IPS-18c (cell line): ENCODE measurements around the gene POC1A.
A peak's percentile ranks its signal among the peaks of the same experiment; 100 is the strongest.

ENCODE experiments used
- H3K4me3 ChIP-seq: 2 replicates; pipeline ENCODE4 v1.7.0; 2013; ENCODE audit warnings: low read depth, mild to moderate bottlenecking, low read length, moderate library complexity; ENCODE audit not compliant: insufficient read depth
- H3K9me3 ChIP-seq: one replicate; pipeline ENCODE4 v1.6.1; 2013; ENCODE audit warnings: mild to moderate bottlenecking, low read length, moderate library complexity; ENCODE audit not compliant: control insufficient read depth, insufficient read depth

POC1A gene

DNA sequence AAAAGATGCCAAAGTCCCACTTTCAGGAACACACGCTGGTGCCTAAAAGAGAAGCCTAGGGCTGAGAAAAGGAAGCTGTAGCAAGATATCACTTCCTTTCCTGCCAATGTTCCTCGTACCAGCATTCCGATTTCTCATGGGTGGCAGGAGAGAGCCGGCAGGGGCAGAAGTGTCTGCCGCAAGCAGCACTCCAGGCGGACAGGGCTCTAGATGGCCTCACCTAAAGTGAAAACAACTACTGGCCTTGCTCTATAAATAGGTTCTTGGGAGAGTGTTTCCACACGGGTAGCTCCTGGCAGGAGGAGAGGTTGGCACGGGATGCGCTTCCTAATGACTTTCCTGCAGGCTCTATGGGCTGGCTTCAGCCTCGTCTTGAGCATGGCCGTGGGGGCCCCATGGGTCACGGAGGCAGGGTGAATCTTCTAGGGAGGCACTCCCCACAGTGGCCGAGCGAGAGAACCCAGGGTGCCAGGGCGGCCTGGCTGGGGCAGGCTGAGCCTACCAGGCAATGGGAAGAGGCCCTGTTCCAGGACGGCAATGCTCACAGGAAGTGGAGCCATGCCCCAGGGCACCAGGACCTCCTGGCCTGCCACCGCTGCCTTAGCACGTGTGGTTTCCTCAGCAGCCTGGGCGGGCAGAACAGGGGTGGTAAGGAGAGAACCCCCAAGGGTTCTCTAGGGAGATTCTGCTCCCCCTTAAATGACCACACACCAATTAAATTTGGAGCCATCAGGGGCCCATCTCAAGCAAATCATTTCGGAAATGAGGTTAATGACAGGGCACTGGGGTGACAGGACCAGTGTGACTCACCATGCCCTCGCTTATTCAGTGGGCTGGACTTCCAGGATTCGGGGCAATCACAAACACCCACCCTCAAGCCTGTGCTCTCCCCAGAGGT is 83.2 kb downstream of the POC1A start:
- H3K9me3 ChIP-seq = no peaks in the 10 kb centered on the region

DNA sequence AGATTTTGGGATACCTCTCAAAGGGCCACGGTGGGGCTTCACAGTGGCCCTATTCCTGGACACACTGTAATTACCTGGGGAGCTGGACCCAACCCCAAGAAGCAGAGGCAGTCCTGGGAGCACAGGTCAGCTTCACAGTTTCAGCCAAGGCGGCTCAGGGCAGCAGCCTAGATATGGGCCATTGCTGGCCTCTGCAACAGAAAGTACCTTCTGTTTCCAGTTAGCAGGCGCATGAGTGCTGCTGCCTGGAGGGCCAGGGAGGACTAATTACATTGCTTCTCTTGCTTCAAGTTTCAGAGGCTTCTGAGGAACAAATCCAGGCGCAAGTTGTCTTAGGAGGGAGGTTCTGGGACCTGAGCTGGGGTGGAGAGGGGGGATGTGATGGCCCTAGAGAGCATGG is 84.4 kb downstream of the POC1A start:
- no peak overlapping the region for H3K4me3 ChIP-seq

More for the DNA sequence above, 83.2 kb downstream of the POC1A start:
- no peak overlapping the region for H3K4me3 ChIP-seq

DNA sequence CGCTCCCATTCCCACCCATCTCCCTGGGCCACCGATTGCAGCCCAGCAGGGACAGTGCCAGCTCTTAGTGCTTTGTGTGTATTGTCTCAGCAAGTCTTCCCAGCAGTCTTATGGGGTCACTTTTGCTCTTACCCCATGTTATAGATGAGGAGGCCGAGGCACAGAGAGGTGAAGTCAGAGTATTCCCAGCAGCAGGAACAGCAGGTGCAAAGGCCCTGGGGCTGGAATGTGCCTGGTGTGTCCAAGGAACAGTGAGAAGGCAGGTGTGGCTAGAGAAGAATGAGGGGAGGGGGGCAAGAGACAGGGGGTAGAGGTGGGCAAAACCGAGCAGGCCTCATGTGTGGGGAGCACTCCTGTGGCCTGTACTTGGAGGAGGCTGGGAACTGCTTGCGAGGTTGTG is 85.1 kb downstream of the POC1A start:
- Histone ChIP-seq H3K4me3 (no peak overlapping the region), H3K9me3 (no peaks in the 10 kb centered on the region)

More for the DNA sequence above, 84.4 kb downstream of the POC1A start:
- H3K9me3 ChIP-seq = no peaks in the 10 kb centered on the region

DNA sequence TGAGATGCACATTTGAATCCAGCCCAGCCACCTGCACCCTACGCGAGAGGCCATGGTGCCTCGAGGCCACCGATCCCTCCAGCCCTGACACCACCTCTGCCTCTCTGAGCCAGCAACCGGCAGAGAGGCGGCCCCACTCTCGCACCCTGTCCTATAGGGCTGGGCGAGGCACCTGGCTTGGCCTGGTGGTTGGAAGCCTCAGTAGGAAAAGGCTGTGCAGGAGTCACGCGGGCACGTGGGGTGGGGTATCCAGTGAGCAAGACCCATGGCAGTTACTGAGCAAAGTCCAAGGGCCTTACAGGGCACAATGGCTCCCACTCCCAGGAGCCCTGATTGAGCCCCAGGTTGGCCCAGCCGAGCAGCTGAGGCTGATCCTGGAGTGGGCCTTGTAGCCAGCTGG is 85.5 kb downstream of the POC1A start:
- no peak overlapping the region for H3K4me3 ChIP-seq
- no peaks in the 10 kb centered on the region for H3K9me3 ChIP-seq

DNA sequence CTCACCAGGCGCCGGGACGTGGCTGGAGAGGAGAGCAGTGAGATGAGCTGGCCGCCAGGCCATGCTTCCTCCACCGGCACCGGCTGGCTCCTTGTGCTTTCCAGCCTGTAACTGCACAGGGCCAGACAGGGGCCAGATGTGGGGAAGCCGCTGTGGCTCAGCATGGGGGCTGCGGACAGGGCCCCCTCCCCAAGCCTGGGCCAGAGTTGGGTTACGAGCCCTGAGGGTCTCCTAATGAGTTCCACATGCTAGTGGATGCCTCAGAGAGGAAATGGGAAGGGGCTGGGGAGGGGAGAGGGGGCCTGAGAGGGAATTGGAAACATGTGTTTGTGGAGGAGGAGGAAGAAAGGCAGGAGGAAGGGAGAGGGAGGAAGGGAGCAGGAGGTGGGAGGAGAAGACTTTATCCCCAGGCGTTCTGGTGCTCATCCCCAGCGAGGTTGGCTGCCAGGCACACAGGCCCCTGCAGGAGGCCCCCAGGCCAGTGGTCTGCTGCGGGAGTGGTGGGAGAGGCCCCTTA is 86.1 kb downstream of the POC1A start:
- no peak overlapping the region for H3K4me3 ChIP-seq
- no peaks in the 10 kb centered on the region for H3K9me3 ChIP-seq

DNA sequence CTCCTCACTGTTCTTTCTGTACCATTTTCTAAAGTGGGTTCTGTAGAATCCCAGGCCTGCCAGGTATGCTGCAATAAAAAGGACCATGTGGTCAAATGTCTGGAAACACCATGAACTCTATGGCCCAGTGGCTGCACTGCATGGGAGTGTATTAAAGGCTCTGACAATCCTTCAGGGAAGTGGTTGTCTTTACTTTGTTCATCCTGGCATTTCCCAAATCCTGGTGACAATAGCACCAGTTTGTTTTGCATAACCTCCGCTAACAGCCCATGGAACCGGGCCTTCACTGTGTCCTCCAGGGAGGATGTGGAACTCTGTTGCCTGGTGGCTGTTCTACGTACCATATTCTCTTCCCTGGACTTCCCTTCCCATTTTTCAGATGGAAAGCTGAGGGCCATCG is 86.7 kb downstream of the POC1A start:
- no peaks in the 10 kb centered on the region for H3K9me3 ChIP-seq
- H3K4me3 ChIP-seq = no peak overlapping the region

DNA sequence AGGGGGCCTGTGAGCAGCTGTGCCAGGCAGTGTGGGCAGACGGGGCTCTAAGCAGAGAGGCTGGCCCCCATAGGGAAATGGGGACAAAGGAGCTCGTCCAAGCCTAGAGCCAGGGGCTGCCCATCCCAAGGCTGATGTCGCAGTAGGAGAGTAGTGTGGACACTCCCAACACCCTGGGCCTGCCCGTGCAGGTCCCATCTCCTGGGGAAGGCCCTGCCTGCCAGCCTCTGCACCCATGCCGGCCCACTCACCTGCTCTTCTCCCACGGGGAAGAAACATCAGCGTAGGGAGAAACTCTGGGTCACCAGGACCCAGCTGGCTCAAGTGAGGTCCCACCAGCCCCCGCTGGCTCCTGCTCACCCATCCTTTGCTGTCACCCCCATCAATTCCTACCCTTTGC is 87.2 kb downstream of the POC1A start:
- Histone ChIP-seq H3K9me3 (no peaks in the 10 kb centered on the region), H3K4me3 (no peak overlapping the region)

DNA sequence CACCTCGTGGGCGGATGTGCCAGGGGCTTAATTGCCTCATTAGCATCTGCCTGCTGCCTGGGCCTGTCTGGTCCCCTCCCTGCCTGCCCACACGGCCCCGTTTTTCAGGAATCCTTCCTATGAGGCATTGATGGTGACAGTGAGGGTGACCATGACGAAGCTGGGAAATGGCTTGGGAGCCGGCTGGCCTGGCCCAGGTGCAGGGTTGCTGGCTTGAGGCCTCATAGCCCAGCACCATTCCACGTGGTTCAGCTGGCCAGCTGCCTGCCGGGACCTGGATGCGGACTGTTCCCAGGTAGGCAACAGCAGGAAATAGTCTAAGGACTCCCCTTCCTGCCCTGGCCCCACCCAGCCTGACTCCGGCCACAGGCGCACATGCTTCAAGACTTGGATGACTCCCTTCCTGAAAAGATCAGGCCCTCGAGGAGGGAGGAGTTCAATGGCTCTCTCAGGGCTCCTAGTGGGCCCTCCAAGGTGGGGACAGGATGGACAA is 88.9 kb downstream of the POC1A start:
- Histone ChIP-seq H3K4me3 (no peak overlapping the region; the same call in 1 of the 2 replicates), H3K9me3 (no peaks in the 10 kb centered on the region)

DNA sequence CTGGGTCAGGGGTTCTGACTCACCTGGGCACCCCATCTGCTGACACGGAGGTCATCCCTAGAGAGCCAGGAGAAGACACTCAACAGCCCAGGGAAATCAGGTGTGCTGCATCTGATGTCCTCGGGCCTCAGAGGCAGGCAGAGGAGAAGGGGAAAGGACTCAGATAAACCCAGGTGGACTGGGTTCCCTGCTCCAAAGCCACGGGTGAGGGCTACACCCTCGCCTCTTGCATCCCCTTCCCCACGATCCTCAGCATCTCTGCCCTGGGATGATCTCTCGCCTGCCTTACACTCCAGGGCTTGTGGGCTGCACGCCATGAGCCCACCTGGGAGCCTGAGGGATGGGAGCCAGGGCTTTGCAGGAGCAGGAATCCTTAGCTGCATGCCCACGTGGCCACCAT is 89.7 kb downstream of the POC1A start:
- Histone ChIP-seq H3K4me3 (no peak overlapping the region), H3K9me3 (no peaks in the 10 kb centered on the region)

DNA sequence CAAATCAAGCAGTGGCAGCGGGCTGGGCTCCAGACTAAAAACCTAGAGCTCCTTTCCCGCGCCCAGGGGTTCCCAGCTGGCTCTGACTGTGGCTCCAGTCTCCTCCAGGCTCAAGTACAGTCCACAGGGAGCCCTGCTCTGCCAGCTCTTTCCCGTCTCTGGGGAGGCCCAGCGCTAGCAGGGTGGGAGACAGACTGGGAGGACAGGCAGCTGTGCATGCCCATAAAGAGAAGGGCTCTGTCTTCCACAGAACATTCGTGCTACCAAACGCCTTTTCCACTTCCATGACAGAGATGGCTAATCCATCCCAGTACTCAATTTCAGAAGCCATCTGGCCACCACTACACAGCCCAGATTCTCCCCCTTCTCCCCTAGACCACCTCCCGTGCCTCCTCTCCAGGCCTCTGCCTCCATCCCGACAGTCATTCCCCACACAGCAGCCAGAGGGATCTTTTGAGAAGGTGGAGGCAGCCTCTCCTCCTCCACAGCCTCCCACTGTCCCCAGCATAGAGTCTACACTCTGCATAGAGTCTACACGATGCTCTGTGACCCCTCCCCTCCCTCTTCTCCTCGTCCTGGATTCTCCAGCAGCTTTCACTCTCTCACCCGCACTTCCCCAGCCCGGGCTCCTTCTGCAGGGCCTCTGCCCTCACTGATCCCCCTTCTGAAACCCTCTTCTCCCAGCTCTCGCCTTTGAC is 91.0 kb downstream of the POC1A start:
- no peak overlapping the region for H3K4me3 ChIP-seq
- H3K9me3 ChIP-seq = no peaks in the 10 kb centered on the region

DNA sequence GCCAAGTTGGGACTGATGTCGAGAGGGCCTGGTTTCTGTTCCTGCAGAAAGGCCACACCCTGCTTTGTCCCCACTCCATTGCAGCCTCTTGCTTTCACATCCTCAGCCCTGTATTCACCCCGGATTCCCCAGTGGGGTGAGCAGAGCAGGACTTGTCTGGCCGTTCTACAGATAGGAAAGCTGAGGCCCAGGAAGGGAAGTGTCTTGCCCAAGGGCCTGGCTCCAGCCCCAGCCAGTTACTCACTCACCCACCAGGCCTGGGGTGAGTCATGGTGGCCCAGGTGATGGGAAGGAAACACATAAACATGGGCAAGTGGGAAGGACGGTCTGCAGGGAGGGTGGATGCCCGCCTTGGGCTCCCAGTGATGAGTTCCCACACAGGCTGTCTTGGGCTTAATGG is 91.7 kb downstream of the POC1A start:
- Histone ChIP-seq H3K9me3 (no peaks in the 10 kb centered on the region), H3K4me3 (no peak overlapping the region)

DNA sequence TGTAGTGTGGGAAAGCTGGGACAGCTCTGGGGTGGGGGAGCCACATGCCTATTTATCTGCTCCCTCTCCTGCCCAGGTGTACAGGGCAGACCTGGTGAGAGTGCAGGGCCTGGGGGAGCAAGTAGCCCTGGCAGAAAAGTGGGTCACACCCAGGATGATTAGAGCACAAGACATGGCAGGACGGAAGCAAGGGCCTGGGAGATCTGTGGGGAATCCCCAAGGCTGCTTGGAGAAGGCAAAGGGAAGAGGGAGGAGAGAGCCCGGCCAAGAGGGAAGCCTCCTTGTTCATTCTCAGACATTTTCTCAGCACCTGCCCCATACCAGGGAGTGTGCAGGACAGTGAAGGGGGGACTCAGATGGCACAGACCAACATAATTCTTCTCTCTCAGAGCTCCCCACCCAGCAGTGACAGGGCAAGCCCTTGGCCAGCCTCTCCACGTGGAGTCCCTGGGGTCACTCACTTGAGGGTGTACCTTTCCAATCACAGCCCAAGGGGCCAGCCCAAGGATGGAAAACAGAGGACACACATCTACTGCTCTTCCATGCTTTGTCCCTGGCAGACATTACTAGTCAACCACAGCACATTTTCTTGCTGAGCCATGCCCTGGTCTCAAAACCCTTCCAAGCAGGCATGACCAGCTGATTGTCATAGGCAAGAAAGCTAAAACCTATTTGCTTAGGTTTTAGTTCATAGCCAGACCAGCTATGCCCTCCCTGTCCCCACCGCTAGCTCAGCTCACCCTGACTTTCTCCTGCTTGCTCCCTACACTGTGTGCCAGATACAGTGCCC is 92.9 kb downstream of the POC1A start:
- H3K4me3 ChIP-seq = no peak overlapping the region
- no peaks in the 10 kb centered on the region for H3K9me3 ChIP-seq

DNA sequence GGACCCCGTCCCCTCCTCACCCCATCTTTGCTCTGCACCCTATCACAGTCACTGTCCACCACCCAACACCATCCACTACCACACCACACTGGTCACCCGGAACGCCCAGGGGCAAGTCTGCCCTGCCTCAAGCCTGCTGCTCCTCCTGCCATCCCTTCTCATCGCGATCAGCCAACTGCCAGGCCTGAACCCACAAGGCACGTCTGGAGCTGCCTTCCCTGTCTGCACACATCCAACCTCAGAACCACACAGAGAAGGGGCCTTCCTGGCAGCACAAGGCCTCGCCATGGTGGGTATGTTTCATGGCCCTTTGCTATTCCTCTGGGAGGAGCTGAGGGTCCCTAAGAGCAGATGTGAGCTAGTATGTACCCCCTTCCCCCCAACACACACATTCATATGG is 94.4 kb downstream of the POC1A start:
- H3K9me3 ChIP-seq = no peaks in the 10 kb centered on the region

DNA sequence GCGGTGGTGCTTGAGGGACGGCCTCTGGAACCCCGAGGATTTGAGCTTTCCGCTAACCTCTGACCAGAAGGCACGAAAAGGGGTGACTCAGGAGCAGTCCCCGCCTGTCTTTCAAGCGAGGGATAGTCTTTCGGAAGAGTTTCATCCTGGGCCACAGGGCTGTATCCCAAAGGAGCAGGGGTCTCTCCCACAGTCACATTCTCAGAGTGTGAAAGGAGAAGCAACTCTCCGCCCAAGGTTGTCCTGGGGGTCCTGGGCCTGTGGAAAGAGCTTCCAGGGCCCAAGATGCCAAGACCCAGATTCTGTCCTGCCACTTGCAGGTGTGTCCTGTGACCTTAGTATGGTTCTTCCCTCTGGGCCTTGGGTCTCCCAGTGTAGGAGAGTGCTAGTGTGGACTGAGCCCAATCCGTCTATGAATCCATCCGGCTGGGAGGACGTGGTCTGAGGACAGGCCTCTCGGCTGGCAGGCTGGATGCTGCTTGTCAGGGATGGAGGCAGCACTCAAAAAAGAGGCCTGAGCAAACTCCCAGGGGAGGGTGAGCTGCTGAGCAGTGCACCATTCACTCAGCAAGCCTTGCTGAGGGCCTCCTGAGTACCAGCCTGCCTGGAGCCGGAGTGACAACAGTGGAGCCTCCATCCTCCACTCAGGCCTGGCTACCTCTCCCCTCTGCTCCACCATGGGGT is 96.3 kb downstream of the POC1A start:
- Histone ChIP-seq H3K4me3 (peak overlapping the region; percentile 44), H3K9me3 (no peaks in the 10 kb centered on the region)

More for the DNA sequence above, 94.4 kb downstream of the POC1A start:
- H3K4me3 ChIP-seq = no peak overlapping the region

DNA sequence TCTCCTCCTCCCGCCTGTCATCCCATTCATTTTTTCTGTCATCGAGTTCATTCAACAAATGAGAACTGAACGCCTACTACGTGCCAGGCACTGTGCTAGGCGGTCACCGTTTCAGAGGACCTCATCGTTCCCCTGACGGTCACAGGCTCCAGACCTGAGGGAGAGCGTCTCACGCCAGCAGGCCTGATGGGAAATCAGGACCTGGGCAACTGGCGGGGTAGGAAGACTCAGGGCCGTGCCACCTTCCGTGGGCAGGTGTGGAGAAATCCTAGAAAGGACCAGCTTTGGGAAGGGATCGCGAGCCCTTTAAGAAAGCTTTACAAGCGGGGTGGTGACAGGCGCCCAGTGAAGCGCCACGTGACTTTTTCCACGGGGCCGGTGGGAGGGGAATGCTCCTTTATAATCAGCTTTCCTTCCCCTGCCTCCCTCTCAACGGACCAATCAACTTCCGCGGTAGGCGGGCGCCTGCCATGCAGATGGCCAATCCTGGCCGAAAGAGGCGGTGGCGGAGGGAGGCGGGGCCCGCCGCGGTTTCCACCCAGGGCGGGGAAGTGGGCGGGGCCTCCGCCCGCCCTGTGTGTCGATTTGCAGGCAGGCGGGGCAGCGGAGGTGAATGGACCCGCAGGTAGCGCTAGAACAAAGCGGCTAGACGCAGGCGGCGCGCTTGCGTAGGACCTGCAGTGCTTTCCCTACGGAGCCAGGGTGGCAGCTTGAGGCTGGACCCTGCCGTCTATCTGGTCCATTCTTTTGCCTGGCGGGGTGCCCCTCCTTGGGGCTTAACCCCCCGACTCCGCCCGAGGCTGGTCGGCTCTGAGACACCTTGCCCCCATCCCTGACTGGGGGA is 97.0 kb downstream of the POC1A start:
- Histone ChIP-seq H3K4me3 (peak overlapping the region; percentile 44), H3K9me3 (no peaks in the 10 kb centered on the region)

DNA sequence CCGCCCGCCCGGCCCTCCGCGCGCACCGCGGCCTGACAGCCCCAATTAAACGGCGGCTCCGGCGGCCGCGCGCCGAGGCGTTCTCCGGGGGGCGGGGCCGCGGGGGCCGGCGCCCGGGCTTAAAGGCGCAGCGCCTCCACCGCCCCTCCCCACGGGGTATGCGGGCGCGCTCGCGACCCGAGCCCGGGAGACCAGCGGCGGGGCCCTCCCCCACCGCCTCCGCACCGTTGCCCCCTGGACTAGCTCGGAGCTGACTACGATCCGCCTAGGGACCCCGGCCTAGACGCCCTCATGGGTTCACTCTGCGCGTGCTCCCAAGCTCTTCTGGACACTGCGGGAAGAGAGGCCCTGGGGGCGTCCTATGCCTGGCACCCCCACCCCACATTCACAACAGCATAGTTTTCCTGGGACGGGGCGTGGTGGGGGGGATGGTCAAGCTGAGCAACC is 97.7 kb downstream of the POC1A start, which contains the start of gene DUSP7:
Gene DUSP7, minus strand, starts transcription at position 51 of the 447 bp plus-strand sequence. CDS start 205 bp downstream, outside the sequence.
- H3K4me3 ChIP-seq = peak within 1 kb of the TSS; percentile 57
- no peaks in the 10 kb centered on the region for H3K9me3 ChIP-seq
